ENCODE results near the gene SLCO1B3.
"Not testable (repeated sequence)": the region's sequence is repeated elsewhere in the genome, so short reads cannot be mapped to it uniquely, and the experiment has no call there.

Gene SLCO1B3

GRCh38 chr12:20810487-20810886 lies at the start of gene SLCO1B3:
Gene SLCO1B3 (plus strand): TSS chr12:20810705. CDS start chr12:20815739, 5,034 bp downstream.
- no peak for DNase-seq

- DNase-seq: no peak
Observed at GRCh38 chr12:20777420-20777819, 33.1 kb upstream of the SLCO1B3 start.

- no peak for DNase-seq
Observed at GRCh38 chr12:20778969-20779368, 31.5 kb upstream of the SLCO1B3 start.

GRCh38 chr12:20779971-20780370 lies 30.5 kb upstream of the SLCO1B3 start:
- not testable (repeated sequence) for DNase-seq

GRCh38 chr12:20783796-20784357 lies 26.6 kb upstream of the SLCO1B3 start:
- DNase-seq: not testable (repeated sequence)

GRCh38 chr12:20792971-20793370 lies 17.5 kb upstream of the SLCO1B3 start:
- no peak for DNase-seq

GRCh38 chr12:20798554-20798953 lies 12.0 kb upstream of the SLCO1B3 start:
- DNase-seq: peak; percentile 25

GRCh38 chr12:20800160-20800559 lies 10.3 kb upstream of the SLCO1B3 start:
- no peak for DNase-seq

- DNase-seq: no peak
Observed at GRCh38 chr12:20801035-20801434, 9.5 kb upstream of the SLCO1B3 start.

GRCh38 chr12:20805921-20806320 lies 4.6 kb upstream of the SLCO1B3 start:
- no peak for DNase-seq

- peak; percentile 29 for DNase-seq
Observed at GRCh38 chr12:20807192-20808080, 3.1 kb upstream of the SLCO1B3 start.

GRCh38 chr12:20808521-20808920 lies 2.0 kb upstream of the SLCO1B3 start:
- no peak for DNase-seq

- no peak for DNase-seq
Observed at GRCh38 chr12:20815574-20815973, 5.1 kb downstream of the SLCO1B3 start.

GRCh38 chr12:20822415-20822814 lies 11.9 kb downstream of the SLCO1B3 start:
- no peak for DNase-seq

GRCh38 chr12:20822925-20823324 lies 12.4 kb downstream of the SLCO1B3 start:
- DNase-seq: no peak

- no peak for DNase-seq
Observed at GRCh38 chr12:20829919-20830318, 19.4 kb downstream of the SLCO1B3 start.

- DNase-seq: no peak
Observed at GRCh38 chr12:20830456-20830855, 20.0 kb downstream of the SLCO1B3 start.

GRCh38 chr12:20832911-20833310 lies 22.4 kb downstream of the SLCO1B3 start:
- DNase-seq: no peak

- DNase-seq: no peak
Observed at GRCh38 chr12:20852649-20853048, 42.1 kb downstream of the SLCO1B3 start.

- no peak for DNase-seq
Observed at GRCh38 chr12:20863056-20863455, 52.6 kb downstream of the SLCO1B3 start.

- no peak for DNase-seq
Observed at GRCh38 chr12:20865873-20866272, 55.4 kb downstream of the SLCO1B3 start.

- no peak for DNase-seq
Observed at GRCh38 chr12:20868277-20868676, 57.8 kb downstream of the SLCO1B3 start.

GRCh38 chr12:20883288-20883687 lies 72.8 kb downstream of the SLCO1B3 start:
- no peak for DNase-seq

GRCh38 chr12:20885116-20885515 lies 74.6 kb downstream of the SLCO1B3 start:
- DNase-seq: no peak

Data from NCI-H1105 (cell line).